MCF 10A (cell line): ENCODE results near the gene PLCB1. TPM values are rescaled to one million over a fixed set of nuclear protein-coding genes. Genes with fewer than 3 reads are reported as not detected.
"Not testable (repeated sequence)": the region's sequence is repeated elsewhere in the genome, so short reads cannot be mapped to it uniquely, and the experiment has no call there.

ENCODE experiments used
- BruUV-seq: library from RNA; stranded (reverse); fragments of 400-500 nt; replicated peaks from 2 replicates; lab custom pipeline; 2021; lab: Mats Ljungman, UMichigan
- CTCF ChIA-PET: fragments of 300-600 bp; sonication (Branson Sonifier 250); formaldehyde crosslinking; extraction: SDS; loops from one replicate; lab custom pipeline; 2021; ENCODE audit warnings: antibody characterized with exemption, inconsistent platforms; lab: Yijun Ruan, JAX
- POLR2A ChIA-PET: fragments of 300-600, 350-650 bp; sonication (Branson Sonifier 250); formaldehyde crosslinking; extraction: SDS; loops from one replicate; lab custom pipeline; 2020; ENCODE audit warnings: antibody characterized with exemption, inconsistent platforms; lab: Yijun Ruan, JAX
- DNase-seq: peaks from one replicate; pipeline ENCODE4 v3.0.0-alpha.2; 2018; ENCODE audit not compliant: unreplicated experiment
- H3K27ac Mint-ChIP-seq: one replicate; pipeline ENCODE4 v1.8.0; 2022; ENCODE audit warnings: mild to moderate bottlenecking, low read depth, mixed read lengths; ENCODE audit not compliant: unreplicated experiment
- H3K27me3 Mint-ChIP-seq: one replicate; pipeline ENCODE4 v1.8.0; 2022; ENCODE audit warnings: mixed read lengths; ENCODE audit not compliant: insufficient read depth, unreplicated experiment
- H3K36me3 Mint-ChIP-seq: one replicate; pipeline ENCODE4 v1.8.0; 2022; ENCODE audit warnings: mild to moderate bottlenecking, moderate library complexity, mixed read lengths; ENCODE audit not compliant: insufficient read depth, unreplicated experiment
- H3K4me1 Mint-ChIP-seq: one replicate; pipeline ENCODE4 v1.8.0; 2022; ENCODE audit warnings: mixed read lengths; ENCODE audit not compliant: insufficient read depth, unreplicated experiment
- H3K4me3 Mint-ChIP-seq: one replicate; pipeline ENCODE4 v1.8.0; 2022; ENCODE audit warnings: mild to moderate bottlenecking, moderate library complexity, mixed read lengths; ENCODE audit not compliant: unreplicated experiment
- H3K9me3 Mint-ChIP-seq: one replicate; pipeline ENCODE4 v1.8.0; 2022; ENCODE audit warnings: mixed read lengths; ENCODE audit not compliant: unreplicated experiment
- CTCF ChIP-seq: fragments of 200-600 bp; IDR thresholded peaks from one replicate; pipeline ENCODE4 v1.8.0; 2022; ENCODE audit warnings: antibody characterized with exemption, mild to moderate bottlenecking; ENCODE audit not compliant: unreplicated experiment
- intact Hi-C: fragments of 100-400 bp; cut with micrococcal nuclease; formaldehyde crosslinking; loops from 2 replicates; pipeline ENCODE4 v1.14.1; 2022
- total RNA-seq: library from RNA; stranded (reverse); gene quantifications from 2 replicates; pipeline ENCODE4 v1.2.3, GENCODE V29; 2022

Gene PLCB1
- total RNA-seq, 1 experiment from 2014 or later: 5.9 TPM

DNA sequence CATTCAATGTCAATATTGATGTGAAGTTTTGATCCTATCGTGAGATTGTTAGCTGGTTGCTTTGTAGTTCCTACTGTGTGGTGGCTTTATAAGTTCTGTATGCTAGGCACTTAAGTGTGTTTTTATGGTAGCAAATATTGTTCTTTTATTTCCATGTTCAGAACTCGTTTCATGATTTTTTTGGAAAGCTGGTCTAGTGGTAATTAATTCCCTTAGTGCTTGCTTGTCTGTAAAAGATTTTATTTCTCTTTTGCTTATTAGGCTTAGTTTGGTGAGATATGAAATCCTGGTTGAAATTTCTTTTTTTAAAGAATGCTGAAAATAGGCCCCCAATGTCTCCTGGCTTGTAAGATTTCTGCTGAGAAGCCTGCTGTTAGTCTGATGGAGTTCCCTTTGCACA lies 27.8 kb upstream of the PLCB1 start:
- H3K36me3 Mint-ChIP-seq: no peaks in the 10 kb centered on the region
- peaks cover 15% of the 10 kb centered on the region for H3K9me3 Mint-ChIP-seq
- no peak overlapping the region for H3K27ac Mint-ChIP-seq
- POLR2A ChIA-PET: interaction anchor here (1.1 kb wide), 1 partner anchor 10 kb away, joined by 3 read pairs; no protein-coding TSS in a partner anchor
- TF ChIP-seq CTCF: no peak
- BruUV-seq: no TSS peak
- intact Hi-C loops: no loop called here
- H3K4me1 Mint-ChIP-seq: no peaks in the 10 kb centered on the region
- DNase-seq: no peak
- H3K4me3 Mint-ChIP-seq: no peak overlapping the region
- CTCF ChIA-PET: interaction anchor here (0.6 to 1.6 kb wide), 4 partner anchors 27 to 617 kb away, joined by 3 to 6 read pairs (median 4); no protein-coding TSS in a partner anchor
- no peaks in the 10 kb centered on the region for H3K27me3 Mint-ChIP-seq

DNA sequence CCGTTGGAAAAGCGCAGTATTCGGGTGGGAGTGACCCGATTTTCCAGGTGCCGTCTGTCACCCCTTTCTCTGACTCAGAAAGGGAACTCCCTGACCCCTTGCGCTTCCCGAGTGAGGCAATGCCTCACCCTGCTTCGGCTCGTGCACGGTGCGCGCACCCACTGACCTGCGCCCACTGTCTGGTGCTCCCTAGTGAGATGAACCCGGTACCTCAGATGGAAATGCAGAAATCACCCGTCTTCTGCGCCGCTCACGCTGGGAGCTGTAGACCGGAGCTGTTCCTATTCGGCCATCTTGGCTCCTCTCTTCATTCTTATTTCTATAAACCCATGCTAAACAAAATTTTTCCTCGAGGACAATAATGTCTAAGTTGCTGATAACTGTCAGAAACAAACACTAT lies 17.5 kb upstream of the PLCB1 start:
- H3K27ac Mint-ChIP-seq, H3K4me3 Mint-ChIP-seq, intact Hi-C loops, H3K36me3 Mint-ChIP-seq, POLR2A ChIA-PET, H3K4me1 Mint-ChIP-seq, DNase-seq, H3K9me3 Mint-ChIP-seq, H3K27me3 Mint-ChIP-seq, BruUV-seq: not testable (repeated sequence)
- CTCF ChIA-PET: interaction anchor here (1.0 to 1.7 kb wide), 2 partner anchors 17 to 607 kb away, joined by 3 to 6 read pairs; no protein-coding TSS in a partner anchor

DNA sequence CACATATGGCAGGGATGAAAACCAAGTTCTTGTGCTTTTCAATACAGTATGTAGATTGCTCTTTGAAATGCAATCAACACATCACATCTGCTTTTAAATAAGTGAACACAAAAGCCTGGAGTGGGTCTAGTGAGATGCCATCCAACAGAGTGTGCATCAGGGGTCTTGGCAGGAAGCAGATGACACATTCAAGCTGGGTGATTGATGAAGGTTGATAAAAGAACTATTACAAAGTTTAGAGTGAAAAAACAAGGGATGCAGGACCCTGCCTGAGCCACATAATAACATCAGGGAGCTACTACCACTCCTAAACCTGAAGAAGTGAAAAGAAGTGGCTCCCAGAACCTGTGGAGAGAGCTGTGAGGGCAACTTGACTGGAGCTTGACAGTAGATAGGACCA lies 16.6 kb upstream of the PLCB1 start:
- no peak overlapping the region for H3K27ac Mint-ChIP-seq
- ChIA-PET POLR2A (interaction anchor here (1.3 kb wide), 1 partner anchor 9 kb away, joined by 4 read pairs; no protein-coding TSS in a partner anchor), CTCF (interaction anchor here (0.6 to 1.7 kb wide), 5 partner anchors 16 to 606 kb away, joined by 3 to 6 read pairs (median 3); no protein-coding TSS in a partner anchor)
- intact Hi-C loops: no loop called here
- no peak for TF ChIP-seq CTCF
- H3K9me3 Mint-ChIP-seq: no peaks in the 10 kb centered on the region
- DNase-seq: no peak
- no peak overlapping the region for H3K4me3 Mint-ChIP-seq
- no TSS peak for BruUV-seq
- H3K4me1 Mint-ChIP-seq: no peaks in the 10 kb centered on the region
- H3K36me3 Mint-ChIP-seq: no peaks in the 10 kb centered on the region
- no peaks in the 10 kb centered on the region for H3K27me3 Mint-ChIP-seq

- no peaks in the 10 kb centered on the region for H3K27me3 Mint-ChIP-seq
- H3K9me3 Mint-ChIP-seq: no peaks in the 10 kb centered on the region
- H3K36me3 Mint-ChIP-seq: no peaks in the 10 kb centered on the region
- H3K27ac Mint-ChIP-seq: no peak overlapping the region
- H3K4me1 Mint-ChIP-seq: no peaks in the 10 kb centered on the region
- no peak for DNase-seq
- no TSS peak for BruUV-seq
- no peak overlapping the region for H3K4me3 Mint-ChIP-seq
- intact Hi-C loops: no loop called here
- ChIA-PET POLR2A (interaction anchor here (1.3 kb wide), 1 partner anchor 8 kb away, joined by 4 read pairs; no protein-coding TSS in a partner anchor), CTCF (interaction anchor here (0.6 to 1.7 kb wide), 4 partner anchors 10 to 606 kb away, joined by 3 to 6 read pairs (median 3); no protein-coding TSS in a partner anchor)
- no peak for TF ChIP-seq CTCF
Measured at GRCh38 chr20:8116067-8116811, 15.8 kb upstream of the PLCB1 start.
